Measurements from ENCODE around the gene SAMD11. TPM values are rescaled to one million over a fixed set of nuclear protein-coding genes. Genes with fewer than 3 reads are reported as not detected.

SAMD11 gene
- total RNA-seq, 2 donors from 2014 or later, result 3.0 to 4.2 TPM

- no peaks in the 10 kb centered on the region for H3K4me1 ChIP-seq
- no peak for DNase-seq
- H3K27me3 ChIP-seq, result no peaks in the 10 kb centered on the region
- H3K27ac ChIP-seq, result no peak overlapping the region
- no peaks in the 10 kb centered on the region for H3K9me3 ChIP-seq
- intact Hi-C loops (cut with DNase I), result no loop called here
- H3K9ac ChIP-seq (ENCODE audit: low read depth in 2 of 2, low read length in 2 of 2), result no peak overlapping the region
- TF ChIP-seq, protein P1, sequence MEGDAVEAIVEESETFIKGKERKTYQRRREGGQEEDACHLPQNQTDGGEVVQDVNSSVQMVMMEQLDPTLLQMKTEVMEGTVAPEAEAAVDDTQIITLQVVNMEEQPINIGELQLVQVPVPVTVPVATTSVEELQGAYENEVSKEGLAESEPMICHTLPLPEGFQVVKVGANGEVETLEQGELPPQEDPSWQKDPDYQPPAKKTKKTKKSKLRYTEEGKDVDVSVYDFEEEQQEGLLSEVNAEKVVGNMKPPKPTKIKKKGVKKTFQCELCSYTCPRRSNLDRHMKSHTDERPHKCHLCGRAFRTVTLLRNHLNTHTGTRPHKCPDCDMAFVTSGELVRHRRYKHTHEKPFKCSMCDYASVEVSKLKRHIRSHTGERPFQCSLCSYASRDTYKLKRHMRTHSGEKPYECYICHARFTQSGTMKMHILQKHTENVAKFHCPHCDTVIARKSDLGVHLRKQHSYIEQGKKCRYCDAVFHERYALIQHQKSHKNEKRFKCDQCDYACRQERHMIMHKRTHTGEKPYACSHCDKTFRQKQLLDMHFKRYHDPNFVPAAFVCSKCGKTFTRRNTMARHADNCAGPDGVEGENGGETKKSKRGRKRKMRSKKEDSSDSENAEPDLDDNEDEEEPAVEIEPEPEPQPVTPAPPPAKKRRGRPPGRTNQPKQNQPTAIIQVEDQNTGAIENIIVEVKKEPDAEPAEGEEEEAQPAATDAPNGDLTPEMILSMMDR (IDR thresholded peaks at IDR 0.05), result no peak
- no peak overlapping the region for H3K4me3 ChIP-seq
- peaks cover 11% of the 10 kb centered on the region for H3K36me3 ChIP-seq
These were observed 31.2 kb downstream of the SAMD11 start for GRCh38 chr1:954927-955326.

DNA sequence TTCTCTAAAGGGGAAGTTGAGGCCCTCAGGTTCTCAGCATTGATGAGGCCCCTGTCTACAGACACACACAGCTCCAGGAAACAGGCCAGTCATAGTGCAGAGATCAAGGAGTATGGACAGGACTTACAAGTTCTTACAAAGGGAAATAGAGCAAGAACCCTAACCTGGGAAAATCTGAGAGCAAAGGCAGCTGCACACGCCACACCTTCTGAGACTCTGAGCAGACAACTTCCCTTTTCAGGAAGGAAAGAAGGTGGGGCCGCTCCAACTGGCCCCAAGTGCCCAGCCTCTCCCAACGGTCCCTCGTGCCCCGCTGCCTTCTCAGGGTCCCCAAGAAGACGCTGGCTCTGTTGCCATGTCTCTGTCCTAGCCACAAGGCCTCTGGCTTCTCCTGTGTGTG lies 31.8 kb downstream of the SAMD11 start:
- no peaks in the 10 kb centered on the region for H3K9me3 ChIP-seq
- no peak overlapping the region for H3K9ac ChIP-seq (ENCODE audit: low read depth in 2 of 2, low read length in 2 of 2)
- no peaks in the 10 kb centered on the region for H3K27me3 ChIP-seq
- H3K27ac ChIP-seq, result no peak overlapping the region
- H3K4me3 ChIP-seq, result no peak overlapping the region
- H3K4me1 ChIP-seq, result no peaks in the 10 kb centered on the region
- intact Hi-C loops (cut with DNase I), result no loop called here
- TF ChIP-seq, protein P1 (IDR thresholded peaks at IDR 0.05), result no peak
- H3K36me3 ChIP-seq, result peaks cover 11% of the 10 kb centered on the region
- DNase-seq, result no peak

- DNase-seq, result no peak
- H3K27me3 ChIP-seq, result no peaks in the 10 kb centered on the region
- no peak overlapping the region for H3K27ac ChIP-seq
- H3K9me3 ChIP-seq, result no peaks in the 10 kb centered on the region
- no peak overlapping the region for H3K9ac ChIP-seq (ENCODE audit: low read depth in 2 of 2, low read length in 2 of 2)
- H3K36me3 ChIP-seq, result peaks cover 11% of the 10 kb centered on the region
- H3K4me1 ChIP-seq, result no peaks in the 10 kb centered on the region
- intact Hi-C loops (cut with DNase I), result no loop called here
- H3K4me3 ChIP-seq, result no peak overlapping the region
- TF ChIP-seq, protein P1 (IDR thresholded peaks at IDR 0.05), result no peak
These were observed 32.9 kb downstream of the SAMD11 start for GRCh38 chr1:956636-957035.

GRCh38 chr1:958823-959730 lies 35.4 kb downstream of the SAMD11 start, which contains the start of gene NOC2L:
Gene NOC2L, minus strand, starts transcription at chr1:959256. Its CDS starts 16 bp downstream, at chr1:959240.
- Histone ChIP-seq H3K4me1 (no peaks in the 10 kb centered on the region), H3K36me3 (no peaks in the 10 kb centered on the region), H3K9ac (ENCODE audit: low read depth in 2 of 2, low read length in 2 of 2) (peak within 1 kb of the TSS; percentile 77 to 88), H3K27me3 (no peaks in the 10 kb centered on the region), H3K9me3 (no peaks in the 10 kb centered on the region), H3K4me3 (peak within 1 kb of the TSS; percentile 97), H3K27ac (no peak within 1 kb of the TSS)
- intact Hi-C loops (cut with DNase I), result no loop called here
- peak; percentile 96 for DNase-seq
- TF ChIP-seq, protein P1 (IDR thresholded peaks at IDR 0.05), result no peak

DNA sequence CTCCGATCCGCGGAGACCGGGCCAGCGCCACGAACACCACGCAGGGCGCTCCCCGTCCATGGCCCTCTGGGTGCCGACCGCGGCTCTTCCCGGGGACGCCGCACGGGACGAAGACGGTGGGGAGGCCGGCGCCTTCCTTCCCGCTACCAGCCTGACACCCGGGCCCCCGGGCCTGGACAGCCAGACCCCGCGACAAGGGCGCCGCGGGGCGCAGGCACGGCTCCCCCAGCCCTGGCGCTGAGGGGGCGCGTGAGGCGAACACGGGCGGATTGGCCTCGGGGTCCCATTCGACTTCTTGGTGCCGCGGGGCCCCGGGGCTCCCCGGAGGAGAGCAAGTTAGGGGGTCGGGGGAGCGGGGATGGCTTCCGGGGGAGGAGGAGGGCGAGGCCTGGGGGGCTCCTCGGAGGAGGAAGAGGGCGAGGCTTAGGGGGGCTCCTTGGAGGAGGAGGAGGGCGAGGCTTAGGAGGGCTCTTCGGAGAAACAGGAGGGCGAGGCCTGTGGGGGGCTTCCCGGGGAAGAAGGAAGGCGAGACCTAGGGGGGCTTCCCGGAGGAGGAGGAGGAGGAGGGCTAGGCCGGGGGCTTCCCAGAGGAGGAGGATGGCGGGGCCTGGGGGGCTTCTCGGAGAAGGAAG lies 36.1 kb downstream of the SAMD11 start:
- Histone ChIP-seq H3K4me1 (no peaks in the 10 kb centered on the region), H3K27ac (no peak overlapping the region), H3K27me3 (no peaks in the 10 kb centered on the region), H3K36me3 (no peaks in the 10 kb centered on the region), H3K9ac (ENCODE audit: low read depth in 2 of 2, low read length in 2 of 2) (peak overlapping the region in 1 of 2 donors; percentile 74), H3K9me3 (no peaks in the 10 kb centered on the region), H3K4me3 (peak overlapping the region; percentile 97)
- DNase-seq, result no peak
- TF ChIP-seq, protein P1 (IDR thresholded peaks at IDR 0.05), result no peak
- intact Hi-C loops (cut with DNase I), result no loop called here
